Endometrium (tissue), 2 donors: ENCODE results near the gene PUSL1.

ENCODE experiments used
- FAIRE-seq: peaks from 2 replicates; lab custom pipeline; 2012; peaks lifted over from hg19 to GRCh38; lab: Jason Lieb, UNC
- donor health status: control.
- donor health status: control.

PUSL1 gene

GRCh38 chr1:1325288-1326074 is 17.1 kb downstream of the PUSL1 start:
- FAIRE-seq, result no peak

GRCh38 chr1:1326075-1326605 is 17.7 kb downstream of the PUSL1 start:
- no peak for FAIRE-seq

DNA sequence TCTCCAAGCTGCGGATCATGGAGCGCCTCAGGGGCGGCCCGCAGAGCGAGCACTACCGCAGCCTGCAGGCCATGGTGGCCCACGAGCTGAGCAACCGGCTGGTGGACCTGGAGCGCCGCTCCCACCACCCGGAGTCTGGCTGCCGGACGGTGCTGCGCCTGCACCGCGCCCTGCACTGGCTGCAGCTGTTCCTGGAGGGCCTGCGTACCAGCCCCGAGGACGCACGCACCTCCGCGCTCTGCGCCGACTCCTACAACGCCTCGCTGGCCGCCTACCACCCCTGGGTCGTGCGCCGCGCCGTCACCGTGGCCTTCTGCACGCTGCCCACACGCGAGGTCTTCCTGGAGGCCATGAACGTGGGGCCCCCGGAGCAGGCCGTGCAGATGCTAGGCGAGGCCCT is 18.9 kb downstream of the PUSL1 start:
- FAIRE-seq, result no peak

- FAIRE-seq, result no peak
Observed at GRCh38 chr1:1328254-1328653, 19.9 kb downstream of the PUSL1 start.

GRCh38 chr1:1329304-1330210 is 21.2 kb downstream of the PUSL1 start:
- no peak for FAIRE-seq

GRCh38 chr1:1330366-1331067 is 22.1 kb downstream of the PUSL1 start:
- FAIRE-seq, result no peak

GRCh38 chr1:1331068-1331965 is 22.9 kb downstream of the PUSL1 start, which contains the start of gene TAS1R3:
Gene TAS1R3, plus strand, starts transcription at chr1:1331280. Its CDS starts 66 bp downstream, at chr1:1331346.
- FAIRE-seq, result no peak

- FAIRE-seq, result no peak
Observed at GRCh38 chr1:1332031-1332755, 23.8 kb downstream of the PUSL1 start.

GRCh38 chr1:1332774-1333480 is 24.5 kb downstream of the PUSL1 start:
- no peak for FAIRE-seq

DNA sequence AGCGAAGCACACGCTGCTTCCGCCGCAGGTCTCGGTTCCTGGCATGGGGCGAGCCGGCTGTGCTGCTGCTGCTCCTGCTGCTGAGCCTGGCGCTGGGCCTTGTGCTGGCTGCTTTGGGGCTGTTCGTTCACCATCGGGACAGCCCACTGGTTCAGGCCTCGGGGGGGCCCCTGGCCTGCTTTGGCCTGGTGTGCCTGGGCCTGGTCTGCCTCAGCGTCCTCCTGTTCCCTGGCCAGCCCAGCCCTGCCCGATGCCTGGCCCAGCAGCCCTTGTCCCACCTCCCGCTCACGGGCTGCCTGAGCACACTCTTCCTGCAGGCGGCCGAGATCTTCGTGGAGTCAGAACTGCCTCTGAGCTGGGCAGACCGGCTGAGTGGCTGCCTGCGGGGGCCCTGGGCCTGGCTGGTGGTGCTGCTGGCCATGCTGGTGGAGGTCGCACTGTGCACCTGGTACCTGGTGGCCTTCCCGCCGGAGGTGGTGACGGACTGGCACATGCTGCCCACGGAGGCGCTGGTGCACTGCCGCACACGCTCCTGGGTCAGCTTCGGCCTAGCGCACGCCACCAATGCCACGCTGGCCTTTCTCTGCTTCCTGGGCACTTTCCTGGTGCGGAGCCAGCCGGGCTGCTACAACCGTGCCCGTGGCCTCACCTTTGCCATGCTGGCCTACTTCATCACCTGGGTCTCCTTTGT is 25.3 kb downstream of the PUSL1 start:
- FAIRE-seq, result no peak

- no peak for FAIRE-seq
Observed at GRCh38 chr1:1334835-1335234, 26.4 kb downstream of the PUSL1 start.

- FAIRE-seq, result no peak
Observed at GRCh38 chr1:1335283-1335682, 26.9 kb downstream of the PUSL1 start.

- no peak for FAIRE-seq
Observed at GRCh38 chr1:1335792-1336248, 27.4 kb downstream of the PUSL1 start.

GRCh38 chr1:1336446-1336845 is 28.0 kb downstream of the PUSL1 start:
- FAIRE-seq, result no peak

DNA sequence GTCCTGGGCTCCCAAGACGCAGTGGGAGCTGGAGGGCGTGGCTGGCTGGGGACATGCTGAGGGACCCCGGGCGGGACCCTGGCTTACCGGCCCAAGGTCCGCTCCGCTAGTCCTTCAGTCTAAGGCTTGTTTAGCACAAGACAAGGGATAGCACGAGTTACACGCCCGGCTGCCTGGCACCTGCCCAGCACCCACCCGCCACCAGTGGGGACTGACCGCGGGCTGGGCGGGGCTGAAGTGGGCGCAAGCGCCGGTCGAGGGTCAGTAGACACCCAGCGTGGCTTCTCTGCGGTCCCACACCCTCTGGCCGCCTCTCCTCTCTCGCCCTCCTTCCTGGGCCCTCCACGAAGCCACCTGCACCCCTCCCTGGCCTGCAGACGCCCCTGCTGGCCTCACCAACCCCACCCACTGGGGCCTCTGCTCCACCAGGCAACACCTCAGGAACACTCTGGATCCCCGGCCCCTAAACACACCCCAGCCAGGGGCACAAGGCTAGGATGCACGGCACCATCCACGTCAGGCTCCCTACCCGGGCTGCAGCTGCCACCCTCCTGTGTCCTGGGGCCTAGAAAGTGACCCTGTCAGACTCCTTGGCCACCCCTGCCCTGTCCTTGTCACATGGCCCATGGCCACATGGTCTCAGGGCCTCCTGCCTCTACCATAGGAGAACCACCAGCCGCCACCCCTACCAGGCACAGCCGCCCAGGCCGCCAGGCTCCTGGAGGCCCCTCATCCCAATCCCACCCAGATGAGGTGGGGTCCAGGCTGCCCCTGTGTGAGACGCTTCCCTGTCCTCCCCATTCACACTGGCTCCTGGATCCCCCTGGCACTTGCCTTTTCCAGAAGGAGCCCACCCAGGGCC is 28.8 kb downstream of the PUSL1 start:
- FAIRE-seq, result no peak

DNA sequence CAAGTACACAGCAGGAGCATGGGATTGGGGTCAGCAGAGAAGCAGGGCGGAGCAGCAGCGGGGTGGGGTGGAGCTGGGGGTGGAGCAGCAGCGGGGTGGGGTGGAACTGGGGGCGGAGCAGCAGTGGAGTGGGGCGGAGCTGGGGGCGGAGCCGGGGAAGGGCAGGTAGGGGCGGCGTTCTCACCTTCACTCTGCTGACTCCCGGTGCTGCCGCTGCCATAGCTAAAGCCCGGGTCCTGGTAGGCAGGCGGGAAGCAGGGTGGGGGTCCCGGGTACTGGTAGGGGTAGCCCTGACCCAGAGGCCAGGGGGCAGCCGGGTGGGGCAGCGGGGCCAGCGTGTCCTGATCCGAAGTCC is 29.4 kb downstream of the PUSL1 start:
- no peak for FAIRE-seq

- FAIRE-seq, result no peak
Observed at GRCh38 chr1:1338278-1338677, 29.9 kb downstream of the PUSL1 start.

- no peak for FAIRE-seq
Observed at GRCh38 chr1:1340185-1340584, 31.8 kb downstream of the PUSL1 start.
